ENCODE data around the gene EPHA6.

EPHA6 gene

GRCh38 chr3:97694876-97695275 lies 880.5 kb downstream of the EPHA6 start:
- no peak for DNase-seq (ENCODE audit: low read depth)
- TF ChIP-seq CTCF (IDR thresholded peaks at IDR 0.05; ENCODE audit: control insufficient read depth, extremely low read depth, insufficient read depth): no peak
- no peak overlapping the region for H3K4me3 ChIP-seq (ENCODE audit: low read depth, low read length)

DNA sequence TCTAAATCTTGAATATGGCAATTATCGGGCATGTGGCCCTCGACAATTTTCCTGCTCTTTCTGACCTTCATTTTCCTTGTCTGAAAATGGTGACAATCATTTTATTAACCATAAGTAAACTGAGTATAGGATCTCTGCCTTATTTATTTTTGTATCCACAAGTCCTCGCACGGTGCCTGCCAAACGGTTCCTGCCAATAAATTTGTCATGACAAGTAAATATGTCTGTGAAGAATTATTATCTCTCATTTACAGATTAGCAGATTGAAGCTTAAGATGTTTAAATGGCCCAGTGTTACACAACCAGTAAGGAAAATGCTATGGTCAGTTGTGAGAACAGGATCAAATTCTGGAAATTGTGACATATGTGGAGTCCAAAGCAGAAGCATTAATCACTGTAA lies 884.3 kb downstream of the EPHA6 start:
- TF ChIP-seq CTCF (IDR thresholded peaks at IDR 0.05; ENCODE audit: control insufficient read depth, extremely low read depth, insufficient read depth): no peak
- peak; percentile 79 for DNase-seq (ENCODE audit: low read depth)
- H3K4me3 ChIP-seq (ENCODE audit: low read depth, low read length): no peak overlapping the region

- H3K4me3 ChIP-seq (ENCODE audit: low read depth, low read length): no peak overlapping the region
- DNase-seq (ENCODE audit: low read depth): no peak
- TF ChIP-seq CTCF (IDR thresholded peaks at IDR 0.05; ENCODE audit: control insufficient read depth, extremely low read depth, insufficient read depth): no peak
Observed at GRCh38 chr3:97699889-97700288, 885.5 kb downstream of the EPHA6 start.

GRCh38 chr3:97705764-97706163 lies 891.4 kb downstream of the EPHA6 start:
- peak; percentile 41 for TF ChIP-seq CTCF (IDR thresholded peaks at IDR 0.05; ENCODE audit: control insufficient read depth, extremely low read depth, insufficient read depth)
- H3K4me3 ChIP-seq (ENCODE audit: low read depth, low read length): no peak overlapping the region
- no peak for DNase-seq (ENCODE audit: low read depth)

DNA sequence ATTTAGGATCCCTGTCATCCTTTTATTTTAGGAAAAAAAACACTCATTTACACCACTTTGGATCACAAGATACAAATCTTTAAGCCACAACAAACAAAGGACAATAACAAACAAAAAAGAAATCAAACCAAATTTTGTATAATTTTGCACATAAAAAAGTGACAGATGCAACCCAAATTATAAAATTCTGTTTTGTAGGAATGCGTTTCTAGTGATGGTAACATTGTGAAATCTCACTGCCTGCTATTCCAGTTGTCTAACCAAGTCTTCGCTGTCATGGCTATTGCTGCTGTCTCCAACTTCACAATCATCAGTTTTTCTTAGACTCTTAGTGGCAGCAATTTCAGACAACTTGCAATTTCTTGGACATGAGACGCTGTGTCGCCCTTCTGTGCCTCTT lies 891.8 kb downstream of the EPHA6 start:
- TF ChIP-seq CTCF (IDR thresholded peaks at IDR 0.05; ENCODE audit: control insufficient read depth, extremely low read depth, insufficient read depth): no peak
- H3K4me3 ChIP-seq (ENCODE audit: low read depth, low read length): no peak overlapping the region
- no peak for DNase-seq (ENCODE audit: low read depth)

GRCh38 chr3:97711654-97712053 lies 897.3 kb downstream of the EPHA6 start:
- DNase-seq (ENCODE audit: low read depth): no peak
- no peak overlapping the region for H3K4me3 ChIP-seq (ENCODE audit: low read depth, low read length)
- no peak for TF ChIP-seq CTCF (IDR thresholded peaks at IDR 0.05; ENCODE audit: control insufficient read depth, extremely low read depth, insufficient read depth)

DNA sequence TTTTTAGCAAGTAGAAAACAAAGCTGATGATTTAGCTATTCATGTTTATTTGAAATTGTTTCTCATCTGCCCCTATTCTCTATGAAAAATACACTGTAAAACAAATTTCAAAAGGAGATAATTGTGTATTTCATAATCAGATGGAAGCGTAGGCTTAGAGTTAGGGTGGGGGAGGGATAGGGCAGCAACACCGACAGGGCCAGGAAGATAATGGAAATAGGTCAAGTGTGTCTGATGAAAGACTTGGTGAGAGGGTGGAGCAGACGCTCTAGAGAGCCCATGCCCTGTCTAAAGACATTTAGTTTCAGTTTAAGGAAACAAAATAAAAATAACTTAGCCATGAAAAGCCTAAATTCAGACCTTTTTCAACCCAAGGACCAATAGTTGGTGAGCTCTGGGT lies 898.5 kb downstream of the EPHA6 start:
- no peak for TF ChIP-seq CTCF (IDR thresholded peaks at IDR 0.05; ENCODE audit: control insufficient read depth, extremely low read depth, insufficient read depth)
- DNase-seq (ENCODE audit: low read depth): no peak

More for the DNA sequence above, 898.5 kb downstream of the EPHA6 start:
- H3K4me3 ChIP-seq (ENCODE audit: low read depth, low read length): no peak overlapping the region

All from LNCaP clone FGC (cell line).